Psoas muscle (tissue), 8 donors: Measurements from ENCODE around the gene RCN1. TPM values are rescaled to one million over a fixed set of nuclear protein-coding genes. Genes with fewer than 3 reads are reported as not detected.

Source experiments
- ATAC-seq, 4 donors: fragments of 200-7000 bp; cut with Tn5 transposase; one replicate each; pipeline ENCODE4 v1.9.1; 2020; ENCODE audit warnings: moderate library complexity in 3 of 4, mild to moderate bottlenecking in 2 of 4
- DNase-seq, 2 donors: peaks; one replicate each; pipeline ENCODE4 v3.0.0-alpha.2; 2020
- H3K27ac ChIP-seq: fragments of 200-600 bp; one replicate; pipeline ENCODE4 v1.8.0; 2022
- H3K27me3 ChIP-seq, 3 donors: fragments of 200-600 bp in 1 of 3; one replicate each; pipeline versions ENCODE4 v1.6.1 to v1.8.0; 2013 to 2022; ENCODE audit warnings: low read length in 2 of 3, mild to moderate bottlenecking in 2 of 3, moderate library complexity in 1 of 3; ENCODE audit not compliant: insufficient read depth in 3 of 3
- H3K36me3 ChIP-seq, 2 donors: fragments of 200-600 bp in 1 of 2; one replicate each; pipeline versions ENCODE4 v1.6.1 to v1.8.0; 2013 to 2022; ENCODE audit warnings: low read depth in 1 of 2, mild to moderate bottlenecking in 1 of 2, moderate library complexity in 1 of 2; ENCODE audit not compliant: insufficient read depth in 1 of 2
- H3K4me1 ChIP-seq: fragments of 200-600 bp; one replicate; pipeline ENCODE4 v1.8.0; 2022
- H3K4me3 ChIP-seq: fragments of 200-600 bp; one replicate; pipeline ENCODE4 v1.8.0; 2022; ENCODE audit warnings: mild to moderate bottlenecking
- H3K9me3 ChIP-seq: fragments of 200-600 bp; one replicate; pipeline ENCODE4 v1.8.0; 2022
- WGBS, 3 donors: extraction: QIAGEN DNeasy Blood & Tissue Kit; methylation state at CpG; one replicate each; pipeline versions ENCODE4 v1.1.6 to v1.1.7; 2013; 5-methylcytosine and 5-hydroxymethylcytosine counted together
- intact Hi-C, 2 donors: fragments of 100-400 bp; cut with DNase I; formaldehyde crosslinking; loops; one replicate each; pipeline versions ENCODE4 v1.11.0 to v1.14.2; 2022
- polyA plus RNA-seq, 3 donors: library from polyadenylated mRNA; stranded (reverse); fragments of 200-250 nt; gene quantifications; one replicate each; pipeline ENCODE4 v1.2.3, GENCODE V29; 2013
- total RNA-seq, 4 donors: library from RNA; stranded (reverse); fragmentation: NEBNext Ultra II Directional in 2 of 4; extraction: Animal tissue kit (Norgen Biotek cat#: 25700) in 2 of 4; gene quantifications; one replicate each; pipeline versions ENCODE4 v1.2.1 to v1.2.4, GENCODE V29; 2021 to 2023
- TF ChIP-seq, protein P1 (sequence below): fragments of 200-600 bp; IDR thresholded peaks from one replicate; pipeline ENCODE4 v1.8.0; 2022; ENCODE audit warnings: antibody characterized with exemption
- donor health status: healthy with polysubstance abuse.
- donor health status: DM: no; HTN: no; CAD: no; lungs with moderate emphysema.
- donor health status: Bipolar disorder and iron deficiency.
- donor health status: healthy.
- donor health status: DM: yes; HTN: yes; CAD: no.
- donor health status: DM: no; HTN: no; CAD: no.
- donor health status: DM: no; HTN: no; CAD: no.
- donor health status: DM: yes; HTN: yes; CAD: no.

Gene RCN1
- total and polyA plus RNA-seq, 7 donors: 17.2 to 48.1 (median 27.4) TPM

DNA sequence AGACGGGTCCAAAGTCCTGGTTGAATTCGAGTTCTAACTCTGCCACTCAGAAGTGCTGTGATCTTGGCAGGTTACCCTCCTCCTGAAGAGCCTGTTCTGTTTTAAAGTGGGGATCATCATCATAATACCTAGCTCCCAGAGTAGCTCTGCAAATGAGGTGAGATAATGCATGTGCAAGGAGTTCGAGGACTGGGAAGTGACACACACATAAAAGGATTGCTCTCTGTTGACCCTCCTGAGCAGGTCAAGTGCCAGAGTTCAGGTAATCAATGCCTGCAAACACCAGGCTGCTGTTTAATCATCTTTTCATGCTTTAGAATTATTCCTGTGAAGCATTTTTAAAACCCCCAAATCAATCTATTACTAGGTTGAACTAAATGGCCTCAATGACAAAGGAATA is 19.9 kb downstream of the RCN1 start:
- Histone ChIP-seq H3K27me3 (no peaks in the 10 kb centered on the region), H3K27ac (no peak overlapping the region), H3K4me1 (no peaks in the 10 kb centered on the region), H3K4me3 (no peak overlapping the region), H3K36me3 (peaks cover 0 to 1% of the 10 kb centered on the region in 2 donors), H3K9me3 (no peaks in the 10 kb centered on the region)
- 84 to 92% (median 86%) methylated on average over 3 of the region's 3 CpGs for WGBS, 3 donors
- intact Hi-C loops: loop anchor here in 1 of 2 donors (10.0 kb wide), 1 partner anchor 46 kb away; no protein-coding TSS in a partner anchor
- ATAC-seq: no peak
- no peak for DNase-seq
- TF ChIP-seq, protein P1, sequence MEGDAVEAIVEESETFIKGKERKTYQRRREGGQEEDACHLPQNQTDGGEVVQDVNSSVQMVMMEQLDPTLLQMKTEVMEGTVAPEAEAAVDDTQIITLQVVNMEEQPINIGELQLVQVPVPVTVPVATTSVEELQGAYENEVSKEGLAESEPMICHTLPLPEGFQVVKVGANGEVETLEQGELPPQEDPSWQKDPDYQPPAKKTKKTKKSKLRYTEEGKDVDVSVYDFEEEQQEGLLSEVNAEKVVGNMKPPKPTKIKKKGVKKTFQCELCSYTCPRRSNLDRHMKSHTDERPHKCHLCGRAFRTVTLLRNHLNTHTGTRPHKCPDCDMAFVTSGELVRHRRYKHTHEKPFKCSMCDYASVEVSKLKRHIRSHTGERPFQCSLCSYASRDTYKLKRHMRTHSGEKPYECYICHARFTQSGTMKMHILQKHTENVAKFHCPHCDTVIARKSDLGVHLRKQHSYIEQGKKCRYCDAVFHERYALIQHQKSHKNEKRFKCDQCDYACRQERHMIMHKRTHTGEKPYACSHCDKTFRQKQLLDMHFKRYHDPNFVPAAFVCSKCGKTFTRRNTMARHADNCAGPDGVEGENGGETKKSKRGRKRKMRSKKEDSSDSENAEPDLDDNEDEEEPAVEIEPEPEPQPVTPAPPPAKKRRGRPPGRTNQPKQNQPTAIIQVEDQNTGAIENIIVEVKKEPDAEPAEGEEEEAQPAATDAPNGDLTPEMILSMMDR: no peak

DNA sequence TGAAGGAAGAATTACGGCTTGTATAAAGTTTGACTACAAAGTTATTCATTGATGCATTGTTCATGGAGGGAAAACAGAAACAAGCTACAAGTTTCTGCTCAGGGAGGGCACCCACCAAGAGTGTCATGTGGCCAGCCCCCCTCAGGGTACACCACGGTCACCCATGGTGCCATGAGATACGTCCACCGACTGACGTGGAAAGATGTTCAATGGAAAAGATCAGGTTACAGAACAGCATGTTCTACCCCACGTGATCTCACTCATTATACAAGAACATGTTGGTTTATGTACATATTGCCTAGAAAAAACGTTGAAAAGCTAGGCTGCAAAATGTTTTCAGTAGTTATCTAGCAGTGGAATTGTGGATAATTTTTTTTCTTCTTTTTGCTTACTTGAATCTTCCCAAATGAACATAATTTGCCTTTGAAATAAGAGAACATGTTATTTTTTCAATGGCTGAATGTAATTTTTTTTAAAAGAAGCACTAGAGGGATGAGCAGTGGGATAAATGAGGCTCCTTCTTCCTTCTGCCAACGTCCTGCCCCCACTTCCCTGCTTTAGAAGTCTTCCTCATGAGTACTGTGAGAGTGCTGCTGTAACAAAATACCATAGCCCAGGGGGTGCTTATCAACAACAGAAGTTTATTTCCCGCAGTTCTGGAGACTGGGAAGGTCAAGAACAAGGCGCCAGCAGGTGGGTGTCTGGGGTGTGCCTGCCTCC is 22.5 kb downstream of the RCN1 start:
- intact Hi-C loops: loop anchor here in 1 of 2 donors (10.0 kb wide), 1 partner anchor 49 kb away; no protein-coding TSS in a partner anchor
- ATAC-seq (peak in 3 of 4 donors; percentile 51 to 75 (median 60)), DNase-seq (no peak)
- WGBS, 3 donors: 26 to 35% (median 28%) methylated on average over 10 of the region's 10 CpGs
- no peaks in the 10 kb centered on the region for H3K36me3 ChIP-seq
- no peaks in the 10 kb centered on the region for H3K9me3 ChIP-seq
- TF ChIP-seq, protein P1: no peak
- H3K4me1 ChIP-seq: no peaks in the 10 kb centered on the region
- no peak overlapping the region for H3K27ac ChIP-seq
- H3K27me3 ChIP-seq: no peaks in the 10 kb centered on the region
- no peak overlapping the region for H3K4me3 ChIP-seq

DNA sequence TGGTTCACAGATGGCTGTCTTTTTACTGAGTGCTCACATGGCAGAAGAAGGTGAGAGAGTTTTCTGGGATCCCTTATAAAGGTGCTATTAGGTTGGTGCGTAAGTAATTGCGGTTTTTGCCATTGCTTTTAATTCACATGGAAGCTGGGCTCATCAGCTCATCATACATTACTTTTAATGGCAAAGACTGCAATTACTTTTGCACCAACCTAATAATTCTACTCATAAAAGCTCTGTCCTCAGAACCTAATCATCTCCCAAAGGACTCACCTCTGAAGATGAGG is 23.0 kb downstream of the RCN1 start:
- no peak for ATAC-seq
- H3K4me1 ChIP-seq: no peaks in the 10 kb centered on the region

DNA sequence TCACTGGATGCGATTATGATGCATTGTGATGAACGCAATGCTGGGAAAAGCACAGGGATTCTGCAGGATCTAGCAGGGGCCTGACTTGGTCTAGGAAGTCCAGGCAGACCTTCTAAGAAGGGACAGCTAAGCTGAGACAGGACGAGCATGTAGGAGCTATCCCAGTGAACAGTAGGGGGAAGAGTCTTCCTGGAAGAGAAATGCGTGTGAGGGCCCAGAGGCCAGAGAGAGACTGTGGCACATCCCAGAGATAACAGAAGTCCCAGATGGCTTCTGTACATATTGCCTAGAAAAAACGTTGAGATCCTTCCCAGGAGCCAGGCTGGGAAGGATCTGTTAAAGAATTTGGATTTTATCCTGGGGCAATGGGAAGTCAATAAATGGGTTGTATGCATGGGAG is 24.6 kb downstream of the RCN1 start:
- intact Hi-C loops: loop anchor here in 1 of 2 donors (10.0 kb wide), 1 partner anchor 51 kb away; no protein-coding TSS in a partner anchor

More for the DNA sequence above, 23.0 kb downstream of the RCN1 start:
- DNase-seq: no peak
- Histone ChIP-seq H3K4me3 (no peak overlapping the region), H3K9me3 (no peaks in the 10 kb centered on the region), H3K27me3 (no peaks in the 10 kb centered on the region), H3K27ac (no peak overlapping the region), H3K36me3 (no peaks in the 10 kb centered on the region)
- WGBS, 3 donors: 91 to 96% (median 95%) methylated on average over 2 of the region's 2 CpGs
- intact Hi-C loops: loop anchor here in 1 of 2 donors (10.0 kb wide), 1 partner anchor 49 kb away; no protein-coding TSS in a partner anchor
- TF ChIP-seq, protein P1: no peak

More for the DNA sequence above, 24.6 kb downstream of the RCN1 start:
- DNase-seq (no peak), ATAC-seq (no peak)
- no peaks in the 10 kb centered on the region for H3K4me1 ChIP-seq
- H3K27me3 ChIP-seq: no peaks in the 10 kb centered on the region
- no peak overlapping the region for H3K4me3 ChIP-seq
- no peaks in the 10 kb centered on the region for H3K36me3 ChIP-seq
- 61 to 70% (median 69%) methylated on average over 5 of the region's 5 CpGs for WGBS, 3 donors
- H3K27ac ChIP-seq: no peak overlapping the region
- TF ChIP-seq, protein P1: no peak
- H3K9me3 ChIP-seq: no peaks in the 10 kb centered on the region
